Upper lobe of left lung (tissue), 4 donors: ENCODE results near the gene PLAC1.

Experiments
- EP300 ChIP-seq, 4 donors: sonication (generic); formaldehyde crosslinking; IDR thresholded peaks; one replicate each; pipeline ENCODE4 v1.5.1; 2017; ENCODE audit warnings: antibody characterized with exemption in 4 of 4, control low read depth in 2 of 4
- POLR2A ChIP-seq, 4 donors: fragments of 450-650 bp; IDR thresholded peaks; one replicate each; pipeline ENCODE4 v1.5.1; 2016 to 2017; ENCODE audit warnings: antibody characterized with exemption in 4 of 4, mild to moderate bottlenecking in 2 of 4
- TF ChIP-seq, protein P1 (sequence below), 6 experiments: fragments of 450-650 bp in 4 of 6; fragments of 200-600 bp in 2 of 6; sonication (generic) in 2 of 6; IDR thresholded peaks; one replicate each; pipeline ENCODE4 v1.5.1; 2016 to 2019; ENCODE audit warnings: antibody characterized with exemption in 6 of 6

DNA sequence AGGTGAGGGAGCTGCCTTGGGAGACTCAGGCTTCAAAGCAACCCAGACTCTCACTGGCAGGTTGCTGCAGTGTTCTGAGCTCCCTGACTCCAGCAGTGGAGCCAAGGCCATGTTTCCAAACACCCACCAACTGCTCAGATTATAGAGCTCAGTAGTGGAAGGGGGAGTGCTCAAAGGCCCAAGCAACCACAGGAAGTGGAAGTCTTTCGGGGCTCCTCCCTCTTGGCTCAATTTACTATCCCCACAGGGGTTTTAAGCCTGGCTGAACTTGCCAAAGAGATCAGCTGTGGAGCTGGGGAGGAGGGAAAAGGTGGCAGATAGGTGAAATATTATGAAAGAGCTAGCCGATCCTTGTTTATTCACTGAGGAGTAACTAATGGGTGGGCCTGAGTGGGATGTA is 115.8 kb downstream of the PLAC1 start:
- TF ChIP-seq, protein P1, sequence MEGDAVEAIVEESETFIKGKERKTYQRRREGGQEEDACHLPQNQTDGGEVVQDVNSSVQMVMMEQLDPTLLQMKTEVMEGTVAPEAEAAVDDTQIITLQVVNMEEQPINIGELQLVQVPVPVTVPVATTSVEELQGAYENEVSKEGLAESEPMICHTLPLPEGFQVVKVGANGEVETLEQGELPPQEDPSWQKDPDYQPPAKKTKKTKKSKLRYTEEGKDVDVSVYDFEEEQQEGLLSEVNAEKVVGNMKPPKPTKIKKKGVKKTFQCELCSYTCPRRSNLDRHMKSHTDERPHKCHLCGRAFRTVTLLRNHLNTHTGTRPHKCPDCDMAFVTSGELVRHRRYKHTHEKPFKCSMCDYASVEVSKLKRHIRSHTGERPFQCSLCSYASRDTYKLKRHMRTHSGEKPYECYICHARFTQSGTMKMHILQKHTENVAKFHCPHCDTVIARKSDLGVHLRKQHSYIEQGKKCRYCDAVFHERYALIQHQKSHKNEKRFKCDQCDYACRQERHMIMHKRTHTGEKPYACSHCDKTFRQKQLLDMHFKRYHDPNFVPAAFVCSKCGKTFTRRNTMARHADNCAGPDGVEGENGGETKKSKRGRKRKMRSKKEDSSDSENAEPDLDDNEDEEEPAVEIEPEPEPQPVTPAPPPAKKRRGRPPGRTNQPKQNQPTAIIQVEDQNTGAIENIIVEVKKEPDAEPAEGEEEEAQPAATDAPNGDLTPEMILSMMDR (IDR thresholded peaks at IDR 0.05), result no peak
- TF ChIP-seq EP300 (IDR thresholded peaks at IDR 0.05) (no peak), POLR2A (IDR thresholded peaks at IDR 0.05) (no peak)
